CD4-positive, alpha-beta T cell treated with Interleukin-6 at 100 ng/mL for 8 hours (primary cell): ENCODE results near the gene GDPGP1.

Experiments used
- DNase-seq: peaks from one replicate; pipeline ENCODE4 v3.0.0-alpha.2; 2020; ENCODE audit warnings: mixed read lengths, low spot score

Gene GDPGP1

DNA sequence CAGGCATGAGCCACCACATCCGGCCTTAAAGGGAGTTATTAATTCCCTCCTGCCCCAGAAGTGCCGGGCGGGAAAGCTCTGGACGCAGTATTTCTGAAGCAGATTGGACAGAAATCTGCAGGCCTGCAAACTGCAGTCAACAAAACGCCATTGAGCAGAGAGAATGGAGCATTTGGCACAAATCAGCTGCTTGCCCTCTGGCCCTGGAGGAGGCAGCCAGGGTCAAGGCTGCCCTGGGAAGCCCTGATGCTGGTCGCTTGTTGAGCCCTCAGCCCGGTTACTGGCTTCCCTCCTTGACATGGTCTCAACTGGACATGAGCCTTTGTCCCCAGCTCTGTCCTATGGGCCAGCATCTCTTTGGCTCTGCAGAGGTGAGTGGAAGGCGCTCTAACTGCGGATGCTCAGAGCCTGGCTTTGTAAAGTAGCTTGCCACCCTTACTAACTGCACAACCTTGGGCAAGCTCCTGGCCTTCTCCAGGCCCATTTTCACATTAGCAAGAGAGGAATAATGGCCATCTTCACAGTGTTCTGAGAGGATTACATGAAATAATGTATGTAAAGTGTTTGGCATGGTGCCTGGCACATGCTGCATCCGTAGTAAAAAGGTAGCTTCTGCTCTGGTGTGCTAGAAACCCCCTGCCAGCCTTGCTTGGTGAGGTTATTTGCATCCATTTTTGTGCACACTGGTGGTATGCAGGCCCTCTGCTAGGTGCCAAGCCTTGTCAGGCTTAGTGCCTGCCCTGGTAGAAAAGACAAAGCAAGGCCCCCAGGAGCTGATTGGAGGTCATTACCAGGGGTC, 28.8 kb upstream of the GDPGP1 start:
- DNase-seq = no peak

DNA sequence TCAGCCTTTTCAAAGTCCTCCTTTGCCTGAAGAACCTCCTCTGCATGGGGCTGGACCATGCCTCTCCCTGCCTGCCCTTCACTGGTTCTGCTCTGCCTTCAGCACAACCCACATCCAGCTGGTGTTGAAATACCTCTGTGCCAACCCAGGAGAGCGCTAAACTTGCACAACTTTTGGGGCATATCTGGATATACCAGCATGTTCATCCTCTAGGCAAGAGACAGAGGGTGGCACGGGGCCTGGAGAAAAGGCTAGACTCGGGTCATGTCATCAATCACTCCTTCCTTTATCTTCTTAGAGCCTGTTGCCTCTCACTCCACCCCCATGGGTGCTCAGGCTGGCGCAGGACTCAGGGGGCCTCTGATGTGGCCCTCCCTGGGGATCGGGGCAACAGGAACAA, 28.1 kb upstream of the GDPGP1 start:
- DNase-seq = no peak

DNA sequence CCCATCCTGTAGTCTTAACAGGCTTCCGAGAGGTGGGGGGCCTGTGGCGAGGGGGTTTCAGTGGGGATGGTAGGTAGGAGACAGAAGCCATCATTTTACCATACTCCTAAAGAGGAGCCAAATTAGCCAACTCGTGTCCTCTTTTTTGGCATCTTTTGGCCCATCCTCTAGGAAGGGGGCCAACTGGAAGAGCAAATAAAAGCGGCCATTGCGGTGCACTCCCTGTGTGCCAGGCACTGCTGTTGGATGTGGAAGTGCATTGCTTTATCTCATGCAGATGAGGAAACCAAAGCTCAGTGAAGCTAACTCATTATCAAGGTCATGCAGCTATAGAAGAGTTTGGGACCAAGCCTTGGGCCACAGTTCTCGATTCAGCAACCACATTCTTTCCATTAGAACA, 26.8 kb upstream of the GDPGP1 start:
- no peak for DNase-seq

DNA sequence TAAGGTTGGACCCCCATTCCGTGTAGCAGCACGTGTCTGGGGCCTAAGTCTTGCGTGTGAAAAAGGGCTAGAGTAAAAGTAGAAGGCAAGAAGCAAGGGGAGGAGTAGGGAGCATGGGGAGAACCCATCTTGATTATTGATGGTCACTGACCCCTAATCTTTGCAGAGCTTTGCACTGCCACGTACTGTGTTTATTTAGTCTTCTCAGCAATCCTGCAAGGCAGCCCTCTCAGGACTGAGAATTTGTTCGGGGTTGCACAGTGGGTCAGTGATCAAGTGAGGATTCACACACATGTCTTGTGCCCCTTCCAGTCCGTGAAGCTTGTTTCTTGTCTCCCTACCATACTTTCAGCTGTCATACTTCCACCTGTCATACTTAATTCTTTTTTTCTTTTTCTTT, 25.7 kb upstream of the GDPGP1 start:
- DNase-seq = no peak

DNA sequence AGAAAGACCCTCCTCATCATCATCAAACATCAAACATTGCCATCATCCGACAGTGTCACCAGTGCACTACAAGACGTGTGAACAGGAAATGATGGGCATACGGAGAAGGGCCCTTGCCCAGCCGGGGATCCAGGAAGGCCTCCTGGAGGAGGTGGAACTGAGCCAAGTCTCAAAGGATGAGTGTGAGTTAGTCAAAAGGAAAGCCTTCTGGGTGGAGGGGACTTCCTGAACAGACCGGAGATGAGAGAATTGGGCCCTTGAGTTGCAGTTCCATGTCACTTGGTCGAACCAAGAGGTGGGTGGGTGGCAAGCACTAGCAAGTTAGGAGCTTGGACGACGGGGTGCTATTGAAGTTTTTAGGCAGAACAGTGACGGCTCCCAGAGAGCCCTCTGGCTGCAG, 24.4 kb upstream of the GDPGP1 start:
- DNase-seq = no peak

DNA sequence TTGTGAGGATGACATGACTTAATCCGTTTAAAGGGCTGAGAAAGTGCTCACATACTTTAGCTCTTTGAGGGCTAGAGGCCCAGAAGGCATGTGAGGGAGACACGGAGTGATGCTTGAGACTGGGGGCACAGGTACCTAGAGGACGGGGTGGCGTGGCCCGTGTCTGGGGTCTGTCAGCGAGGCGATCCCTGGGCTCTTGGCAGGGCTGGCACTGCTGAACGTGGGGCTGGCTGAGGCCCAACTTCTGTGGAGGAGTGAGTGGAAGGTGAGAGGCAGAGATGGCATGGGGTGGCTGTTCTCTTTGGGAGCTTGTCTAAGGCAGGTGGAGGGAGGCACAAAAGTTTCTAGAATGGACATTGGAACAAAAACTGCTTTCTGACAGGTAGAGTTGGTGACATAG, 23.4 kb upstream of the GDPGP1 start:
- DNase-seq = no peak

DNA sequence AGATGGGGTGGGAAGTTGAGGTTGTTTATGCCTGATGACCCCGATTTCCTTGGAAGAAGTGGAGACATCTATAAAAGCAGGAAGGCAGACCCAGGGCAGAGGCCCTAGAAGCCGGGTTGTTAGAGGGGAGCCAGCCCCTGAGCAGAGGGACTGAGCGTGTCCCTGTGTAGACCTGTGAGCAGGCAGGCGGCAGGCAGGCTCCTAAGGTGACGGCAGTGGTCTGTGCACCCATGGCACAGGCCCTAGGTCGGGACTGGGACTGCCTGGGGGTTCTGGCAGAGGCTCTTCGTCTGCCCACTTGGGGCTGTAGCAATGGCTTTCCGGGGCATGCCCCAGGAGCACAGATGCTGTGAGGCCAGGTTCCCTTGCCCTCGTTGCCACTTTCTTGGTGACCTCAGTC, 23.0 kb upstream of the GDPGP1 start:
- no peak for DNase-seq

DNA sequence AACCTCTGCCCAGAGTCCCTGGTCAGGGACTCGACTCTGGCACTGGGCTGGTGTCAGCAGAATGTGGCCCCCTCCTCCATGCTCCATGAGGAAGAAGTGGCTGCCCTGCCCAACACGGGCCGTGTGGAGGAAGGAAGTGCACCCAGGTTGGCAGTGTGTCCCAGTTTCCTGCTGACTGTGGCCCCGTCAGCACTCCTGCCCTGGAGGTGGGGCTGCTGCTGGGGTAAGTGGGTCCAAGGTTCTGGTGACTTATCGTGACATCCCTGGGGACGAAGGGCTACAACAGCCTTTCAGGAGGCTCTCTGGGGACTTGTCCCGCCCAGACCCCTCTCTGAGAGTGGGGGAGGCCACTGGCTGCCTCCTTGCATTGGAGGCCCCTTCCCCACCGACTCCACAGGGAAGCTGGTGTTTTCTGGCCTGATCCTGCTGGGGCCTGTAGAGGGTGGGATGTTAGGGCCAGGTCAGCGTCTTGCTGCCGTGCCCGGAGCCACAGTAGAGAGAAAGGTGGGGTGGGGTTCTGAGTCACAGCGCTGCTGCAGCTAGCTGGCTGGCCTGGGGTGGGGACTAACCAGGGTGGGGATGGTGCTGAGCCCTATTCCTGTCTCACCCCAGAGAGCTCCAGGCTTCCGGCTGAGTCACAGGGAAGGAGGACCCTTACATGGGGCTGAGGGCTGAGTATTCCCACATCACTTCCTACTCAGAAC, 22.4 kb upstream of the GDPGP1 start:
- DNase-seq = no peak

DNA sequence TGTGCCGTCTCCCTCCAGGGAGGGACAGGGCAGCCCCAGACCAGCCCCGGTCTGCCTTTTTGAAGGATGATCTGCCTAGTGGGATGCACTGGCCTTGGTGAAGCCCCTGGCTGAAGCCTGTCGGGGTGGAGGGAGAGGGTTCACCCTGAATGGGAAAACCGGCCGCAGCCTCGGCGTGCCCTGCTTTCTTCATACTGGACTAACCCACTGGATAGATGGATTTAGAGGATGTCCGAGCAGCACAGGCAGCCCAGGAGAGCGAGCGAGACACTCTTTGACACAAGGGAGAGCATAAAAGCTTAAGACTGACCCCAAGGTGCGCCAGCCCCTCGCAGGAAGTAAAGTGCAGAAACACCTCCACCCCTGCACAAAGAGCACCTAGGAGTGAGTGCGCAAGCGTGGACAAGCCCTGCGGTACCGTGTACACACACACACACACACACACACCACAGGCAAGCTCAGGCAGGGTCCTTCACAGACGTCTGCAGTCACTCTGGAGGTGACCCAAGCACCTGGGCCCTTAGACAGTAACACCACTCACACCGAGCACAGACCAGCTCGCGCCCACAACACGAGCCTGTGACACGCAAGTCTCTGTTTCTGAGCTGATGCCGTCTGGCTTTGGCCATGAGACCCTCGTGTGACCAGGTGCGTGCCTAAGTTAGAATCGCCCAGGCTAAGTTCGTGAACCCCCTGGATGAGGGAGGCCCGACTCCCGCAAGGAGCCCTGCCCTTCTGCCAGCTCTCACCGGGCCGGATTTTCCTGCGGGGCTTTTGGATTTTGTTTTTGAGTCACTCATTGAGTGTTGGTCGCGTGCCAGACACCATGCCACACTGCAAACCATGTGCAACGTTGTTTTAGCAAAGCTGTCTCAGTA, 21.5 kb upstream of the GDPGP1 start:
- DNase-seq = no peak

DNA sequence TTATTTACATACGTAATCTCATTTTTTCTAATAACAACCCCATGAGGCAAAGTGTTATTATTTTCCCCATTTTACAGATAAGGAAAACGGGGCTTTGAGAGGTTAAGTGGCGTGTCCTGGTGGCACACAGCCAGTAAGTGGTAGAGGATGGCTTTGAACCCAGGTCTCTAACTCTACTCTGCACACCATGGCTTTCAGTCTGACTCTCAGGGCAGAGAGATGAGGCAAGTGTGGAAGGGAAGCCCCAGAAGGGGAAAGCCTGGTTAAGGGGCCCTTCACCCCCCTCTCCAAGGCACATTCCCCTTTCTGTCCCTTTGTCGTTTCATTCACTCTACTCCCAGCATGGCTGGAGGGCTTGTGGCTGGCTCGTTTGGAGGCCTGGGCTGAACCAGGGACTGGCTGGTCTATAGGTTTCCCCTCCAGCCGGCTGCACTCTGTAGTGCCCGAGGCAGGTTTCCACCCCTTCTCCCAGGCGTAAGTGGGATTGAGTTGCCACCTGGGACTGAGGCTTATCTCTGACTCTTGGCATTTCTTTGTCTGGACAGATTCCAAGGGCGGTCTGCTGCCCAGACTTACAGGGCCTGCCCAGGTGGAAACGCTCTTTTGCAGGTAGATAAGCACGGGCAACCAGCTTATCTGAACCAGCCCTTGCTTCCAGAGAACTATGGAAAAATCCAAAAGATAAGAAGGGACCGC, 20.7 kb upstream of the GDPGP1 start:
- DNase-seq = no peak

DNA sequence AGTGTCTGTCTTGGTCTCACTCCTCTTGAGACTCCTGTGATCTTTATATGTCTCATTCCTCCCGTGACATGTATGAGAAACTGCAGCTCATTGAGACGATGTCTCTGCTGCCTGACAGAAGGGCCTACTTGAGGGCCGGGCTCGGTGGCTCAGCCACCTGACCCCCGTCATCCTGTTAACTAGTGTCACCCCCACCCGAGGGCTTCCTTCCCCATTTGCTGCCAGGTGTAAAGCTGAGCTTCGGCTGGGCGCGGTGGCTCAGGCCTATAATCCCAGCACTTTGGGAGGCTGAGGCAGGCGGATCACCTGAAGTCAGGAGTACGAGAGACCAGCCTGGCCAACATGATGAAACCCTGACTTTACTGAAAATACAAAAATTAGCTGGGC, 20.2 kb upstream of the GDPGP1 start:
- no peak for DNase-seq

DNA sequence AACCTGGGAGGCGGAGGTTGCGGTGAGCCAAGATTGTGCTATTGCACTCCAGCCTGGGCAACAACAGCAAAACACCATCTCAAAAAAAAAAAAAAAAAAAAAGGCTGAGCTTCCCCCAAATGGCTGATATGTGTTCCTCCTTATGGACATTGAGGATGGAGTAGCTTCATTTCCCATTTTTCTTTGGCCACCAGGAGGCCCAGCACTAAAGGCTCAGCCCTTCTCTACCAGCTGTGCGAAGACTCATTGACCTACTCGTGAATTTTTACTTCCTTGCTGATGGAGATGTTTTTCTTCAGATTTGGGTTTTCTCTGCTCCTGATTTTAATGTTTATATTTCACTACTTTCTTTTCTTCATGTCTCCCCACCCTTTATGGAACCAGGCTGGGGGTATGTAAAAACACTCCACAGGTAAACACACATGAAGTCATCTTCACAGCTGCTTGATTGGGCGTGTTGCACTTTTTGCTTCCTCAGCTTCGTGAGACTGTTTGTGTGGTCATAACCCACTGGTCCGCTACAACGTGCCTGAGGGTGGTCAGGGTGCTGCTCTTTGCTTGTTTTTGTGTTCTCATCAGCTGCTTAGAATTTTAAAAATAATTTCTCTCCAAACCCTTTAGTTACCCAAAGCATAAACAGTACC, 19.3 kb upstream of the GDPGP1 start:
- no peak for DNase-seq

DNA sequence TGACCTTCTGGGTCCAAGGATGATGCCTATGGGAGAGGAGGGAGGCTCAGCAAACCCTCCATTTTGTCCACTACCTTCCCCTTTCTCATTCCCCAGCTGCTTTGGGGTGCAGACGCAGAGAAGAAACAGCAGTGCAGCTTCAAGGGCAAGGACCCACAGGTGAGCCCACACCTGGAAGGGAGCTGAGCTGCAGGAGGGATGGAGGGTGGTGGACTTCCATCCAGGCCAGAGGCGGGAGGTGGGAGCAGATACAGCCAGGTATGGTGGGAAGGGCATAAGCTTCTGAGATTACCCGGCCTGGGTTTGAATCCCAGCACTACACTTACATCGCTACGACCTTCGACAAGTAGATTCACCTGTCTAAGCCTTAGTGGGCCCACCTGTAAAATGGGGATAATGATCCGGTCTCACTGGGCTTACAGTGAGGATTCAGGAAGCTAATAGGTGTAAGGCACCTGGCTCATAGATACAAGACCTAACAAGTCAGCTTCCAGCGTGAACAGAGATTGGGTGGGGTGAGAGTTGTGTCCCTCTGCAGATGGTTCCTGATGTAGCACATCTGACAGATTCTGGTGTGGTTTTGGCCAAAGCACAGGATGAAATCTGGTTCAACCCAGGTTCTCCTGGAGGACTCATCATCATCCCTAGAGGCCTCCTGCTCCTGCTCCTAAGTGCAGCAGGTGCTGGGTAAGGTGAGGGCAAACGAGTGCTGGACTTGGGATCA, 16.2 kb upstream of the GDPGP1 start:
- no peak for DNase-seq

DNA sequence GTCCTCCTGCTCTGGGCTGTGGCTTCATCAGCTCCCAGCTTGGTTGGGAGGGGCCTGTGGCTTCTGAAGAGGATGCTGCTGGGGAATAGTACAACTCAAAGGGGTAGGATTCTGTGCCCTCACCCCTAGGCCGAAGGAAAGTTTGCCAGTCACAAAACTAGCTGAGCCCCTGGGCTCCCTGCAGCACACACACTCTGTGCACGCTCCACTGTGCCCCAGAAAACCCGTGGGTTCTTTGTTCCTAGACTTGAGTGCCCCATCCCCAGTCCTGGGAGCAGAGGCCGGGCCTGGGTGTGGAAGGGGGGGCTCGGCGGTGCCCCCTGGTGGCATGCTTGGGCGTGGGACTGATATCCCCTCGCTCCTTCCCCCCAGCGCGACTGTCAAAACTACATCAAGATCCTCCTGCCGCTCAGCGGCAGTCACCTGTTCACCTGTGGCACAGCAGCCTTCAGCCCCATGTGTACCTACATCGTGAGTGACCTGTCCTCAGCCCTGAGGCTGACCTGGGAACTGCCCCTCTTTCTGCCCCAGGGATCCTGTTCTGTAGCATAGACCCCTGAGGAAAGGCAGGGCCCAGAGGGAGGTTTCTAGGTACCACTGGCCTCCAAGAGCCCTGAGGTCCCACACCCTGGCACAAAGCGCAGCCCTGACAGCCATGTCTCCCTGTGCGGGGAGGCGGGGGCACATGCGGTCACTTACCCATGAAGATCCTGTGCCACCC, 14.4 kb upstream of the GDPGP1 start:
- DNase-seq = peak; percentile 40

DNA sequence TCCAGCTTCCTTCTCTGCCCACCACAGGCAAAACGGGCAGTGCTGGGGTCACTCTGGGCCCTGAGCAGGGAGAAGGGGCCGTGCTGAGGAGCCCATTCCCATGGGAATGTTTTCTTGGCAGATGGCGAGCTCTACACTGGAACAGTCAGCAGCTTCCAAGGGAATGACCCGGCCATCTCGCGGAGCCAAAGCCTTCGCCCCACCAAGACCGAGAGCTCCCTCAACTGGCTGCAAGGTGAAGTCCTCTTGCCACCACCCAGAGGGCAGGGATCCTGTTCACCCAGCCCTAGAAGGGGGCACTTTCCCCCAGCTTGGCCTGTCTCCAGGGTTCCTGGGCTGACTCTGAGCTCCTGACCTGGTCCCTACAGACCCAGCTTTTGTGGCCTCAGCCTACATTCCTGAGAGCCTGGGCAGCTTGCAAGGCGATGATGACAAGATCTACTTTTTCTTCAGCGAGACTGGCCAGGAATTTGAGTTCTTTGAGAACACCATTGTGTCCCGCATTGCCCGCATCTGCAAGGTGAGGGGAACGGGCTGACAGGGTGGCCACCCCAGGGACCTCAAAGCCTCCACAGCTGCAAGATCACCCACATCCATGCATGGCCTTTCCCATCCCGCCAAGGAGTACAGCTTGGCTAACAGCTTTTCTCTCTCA, 12.6 kb upstream of the GDPGP1 start:
- no peak for DNase-seq

DNA sequence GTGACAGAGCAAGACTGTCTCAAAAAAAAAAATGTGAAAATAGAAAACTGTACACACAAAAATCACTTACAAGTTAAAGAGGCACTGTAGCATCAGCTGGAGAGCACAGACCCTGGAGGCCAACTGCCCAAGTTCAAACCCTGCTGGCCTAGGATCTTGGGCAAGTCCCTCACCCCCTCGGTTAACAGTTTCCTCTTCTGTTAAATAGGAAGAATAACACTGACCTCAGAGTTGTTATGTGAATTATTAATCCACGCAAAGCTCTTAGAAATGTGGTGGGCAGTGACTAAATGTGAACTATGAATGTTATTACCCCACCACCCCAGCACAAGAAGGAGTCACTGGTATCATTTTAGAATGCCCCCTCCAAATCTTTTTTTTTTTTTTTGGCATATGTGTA, 11.5 kb upstream of the GDPGP1 start:
- no peak for DNase-seq

DNA sequence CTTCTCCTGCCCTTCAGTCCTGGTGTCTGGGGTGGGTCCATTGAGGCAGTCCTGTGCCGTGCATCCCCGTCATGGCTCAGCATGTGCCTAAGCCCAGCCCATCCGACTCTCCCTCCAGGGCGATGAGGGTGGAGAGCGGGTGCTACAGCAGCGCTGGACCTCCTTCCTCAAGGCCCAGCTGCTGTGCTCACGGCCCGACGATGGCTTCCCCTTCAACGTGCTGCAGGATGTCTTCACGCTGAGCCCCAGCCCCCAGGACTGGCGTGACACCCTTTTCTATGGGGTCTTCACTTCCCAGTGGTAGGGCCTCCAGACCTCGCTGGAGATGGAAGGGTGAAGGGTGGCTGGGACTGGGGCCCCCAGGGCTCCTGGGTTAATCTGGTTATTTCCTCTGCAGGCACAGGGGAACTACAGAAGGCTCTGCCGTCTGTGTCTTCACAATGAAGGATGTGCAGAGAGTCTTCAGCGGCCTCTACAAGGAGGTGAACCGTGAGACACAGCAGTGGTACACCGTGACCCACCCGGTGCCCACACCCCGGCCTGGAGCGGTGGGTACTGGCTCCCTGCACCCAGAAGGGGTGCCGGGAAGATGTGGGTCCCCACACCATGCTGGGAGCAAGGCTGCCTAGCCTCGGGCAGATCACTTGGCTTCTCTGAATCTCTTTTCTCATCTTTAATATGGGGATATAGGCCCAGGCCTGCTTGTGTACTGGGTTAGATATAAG, 10.4 kb upstream of the GDPGP1 start:
- no peak for DNase-seq

DNA sequence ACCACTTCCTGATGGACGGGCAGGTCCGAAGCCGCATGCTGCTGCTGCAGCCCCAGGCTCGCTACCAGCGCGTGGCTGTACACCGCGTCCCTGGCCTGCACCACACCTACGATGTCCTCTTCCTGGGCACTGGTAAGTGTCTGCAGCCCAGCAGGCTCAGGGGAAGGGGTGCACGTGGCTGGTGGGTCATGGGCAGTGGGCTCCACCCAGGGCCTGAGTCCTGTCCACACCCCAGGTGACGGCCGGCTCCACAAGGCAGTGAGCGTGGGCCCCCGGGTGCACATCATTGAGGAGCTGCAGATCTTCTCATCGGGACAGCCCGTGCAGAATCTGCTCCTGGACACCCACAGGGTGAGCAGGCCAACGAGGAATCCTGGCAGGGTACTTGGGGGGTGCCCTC, 9.0 kb upstream of the GDPGP1 start:
- no peak for DNase-seq
